ENCODE measurements around the gene MRPL14.
"Not testable (repeated sequence)": the region's sequence is repeated elsewhere in the genome, so short reads cannot be mapped to it uniquely, and the experiment has no call there.

Gene MRPL14

DNA sequence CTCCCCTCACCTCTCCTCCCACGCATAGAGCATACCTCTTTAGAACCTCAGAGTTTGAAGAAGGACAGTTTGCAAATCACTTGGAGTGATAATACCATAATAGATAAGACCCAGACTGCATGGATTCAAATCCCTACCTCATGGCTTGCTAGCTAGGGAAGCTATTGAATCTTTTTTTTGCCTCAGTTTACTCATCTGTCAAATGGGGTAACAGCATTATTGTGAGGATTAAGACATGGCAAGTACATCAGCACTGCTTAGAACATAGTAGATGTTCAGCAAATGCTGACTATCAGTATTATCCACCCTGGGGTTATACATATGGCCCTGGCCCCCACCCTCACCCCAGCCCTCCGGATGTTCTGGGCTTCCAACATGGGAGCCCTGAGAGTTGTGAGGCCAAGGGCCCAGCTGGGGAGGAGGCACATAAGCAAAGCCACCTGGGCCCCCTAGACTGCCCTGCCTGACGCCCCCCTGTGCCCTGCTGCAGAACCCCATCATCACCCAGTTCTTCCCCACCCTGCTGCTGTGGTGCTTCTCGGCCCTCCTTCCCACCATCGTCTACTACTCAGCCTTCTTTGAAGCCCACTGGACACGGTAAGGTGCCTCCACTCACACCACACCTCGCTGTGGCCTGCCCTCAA is 22.2 kb upstream of the MRPL14 start:
- DNase-seq (ENCODE audit: low read depth), result no peak

DNA sequence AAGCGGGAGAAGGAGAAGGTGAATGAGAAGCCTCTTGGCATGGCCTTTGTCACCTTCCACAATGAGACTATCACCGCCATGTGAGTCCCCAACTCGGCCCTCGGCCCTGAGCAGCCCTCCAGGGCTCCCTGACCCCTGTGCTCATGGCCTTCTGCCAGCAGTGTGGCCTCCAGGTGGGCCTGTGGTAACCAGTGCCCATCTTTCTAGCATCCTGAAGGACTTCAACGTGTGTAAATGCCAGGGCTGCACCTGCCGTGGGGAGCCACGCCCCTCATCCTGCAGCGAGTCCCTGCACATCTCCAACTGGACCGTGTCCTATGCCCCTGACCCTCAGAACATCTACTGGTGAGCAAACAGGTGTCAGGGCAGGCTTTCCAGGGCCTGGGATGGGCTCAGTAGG is 21.1 kb upstream of the MRPL14 start:
- no peak for DNase-seq (ENCODE audit: low read depth)

DNA sequence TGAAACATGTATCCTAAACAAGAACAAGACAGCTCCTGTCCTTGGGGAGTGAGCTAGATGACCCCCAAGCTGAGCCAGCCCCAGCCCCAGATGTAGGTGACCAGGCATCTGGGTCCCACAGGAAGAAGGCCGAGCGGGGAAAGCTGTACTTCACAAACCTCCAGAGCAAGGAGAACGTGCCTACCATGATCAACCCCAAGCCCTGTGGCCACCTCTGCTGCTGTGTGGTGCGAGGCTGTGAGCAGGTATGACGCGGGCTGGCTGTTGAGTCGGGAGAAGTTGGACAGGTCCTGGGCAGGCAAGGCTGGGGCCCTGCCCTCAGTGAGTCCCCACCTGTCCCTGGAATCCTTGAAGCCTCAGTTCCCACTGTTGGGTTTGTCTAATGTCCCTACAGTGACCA is 20.0 kb upstream of the MRPL14 start:
- no peak for DNase-seq (ENCODE audit: low read depth)

DNA sequence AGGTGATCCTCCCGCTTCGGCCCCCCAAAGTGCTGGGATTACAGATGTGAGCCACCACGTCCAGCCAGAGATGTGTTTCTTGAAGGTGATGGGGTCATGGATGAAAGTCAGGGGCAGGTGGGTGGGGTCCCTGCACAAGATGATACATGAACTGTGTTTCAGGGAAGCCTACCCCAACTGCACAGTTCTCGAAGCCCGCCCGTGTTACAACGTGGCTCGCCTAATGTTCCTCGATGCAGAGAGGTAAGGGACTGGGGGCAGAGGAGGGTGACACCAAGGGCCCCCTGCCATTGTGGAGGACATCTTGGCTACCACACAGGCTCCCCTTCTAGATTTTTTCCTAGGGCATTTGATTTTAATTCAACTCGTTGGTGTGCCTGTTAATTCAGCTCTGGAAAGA is 19.4 kb upstream of the MRPL14 start:
- DNase-seq (ENCODE audit: low read depth), result no peak

DNA sequence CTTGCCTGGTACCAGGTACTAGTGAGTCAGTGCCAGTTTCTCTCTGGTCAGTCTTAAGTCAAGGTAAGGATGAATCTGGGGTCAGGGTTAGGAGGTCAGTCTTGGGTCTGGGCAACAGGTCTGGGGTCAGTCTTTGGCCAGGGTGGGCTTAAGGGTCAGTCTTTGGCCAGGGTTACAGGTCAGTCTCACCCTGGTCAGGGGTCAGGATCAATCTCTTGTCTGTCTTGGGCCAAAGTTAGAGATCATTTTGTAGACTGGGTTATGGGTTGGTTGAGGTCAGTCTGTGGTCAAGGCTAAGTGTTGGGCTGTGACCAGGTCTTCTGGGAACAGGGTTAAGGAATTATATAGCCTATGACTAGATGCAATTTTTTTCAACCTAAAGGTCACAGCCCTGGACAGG is 18.6 kb upstream of the MRPL14 start:
- DNase-seq (ENCODE audit: low read depth), result no peak

DNA sequence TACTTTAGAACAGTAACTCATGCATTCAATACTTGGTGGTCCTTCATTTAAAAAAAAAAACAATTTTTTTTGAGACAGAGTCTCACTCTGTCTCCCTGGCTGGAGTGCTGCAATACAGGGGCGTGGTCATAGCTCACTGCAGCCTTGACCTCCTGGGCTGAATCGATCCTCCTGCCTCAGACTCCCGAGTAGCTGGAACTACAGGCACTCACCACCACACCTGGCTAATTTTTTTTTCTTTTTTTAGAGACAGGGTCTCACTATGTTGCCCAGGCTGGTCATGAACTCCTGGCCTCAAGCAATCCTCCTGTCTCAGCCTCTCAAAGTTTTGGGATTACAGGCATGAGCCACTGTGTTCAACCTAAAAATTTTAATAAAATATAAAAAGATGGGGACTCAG is 17.3 kb upstream of the MRPL14 start:
- not testable (repeated sequence) for DNase-seq (ENCODE audit: low read depth)

DNA sequence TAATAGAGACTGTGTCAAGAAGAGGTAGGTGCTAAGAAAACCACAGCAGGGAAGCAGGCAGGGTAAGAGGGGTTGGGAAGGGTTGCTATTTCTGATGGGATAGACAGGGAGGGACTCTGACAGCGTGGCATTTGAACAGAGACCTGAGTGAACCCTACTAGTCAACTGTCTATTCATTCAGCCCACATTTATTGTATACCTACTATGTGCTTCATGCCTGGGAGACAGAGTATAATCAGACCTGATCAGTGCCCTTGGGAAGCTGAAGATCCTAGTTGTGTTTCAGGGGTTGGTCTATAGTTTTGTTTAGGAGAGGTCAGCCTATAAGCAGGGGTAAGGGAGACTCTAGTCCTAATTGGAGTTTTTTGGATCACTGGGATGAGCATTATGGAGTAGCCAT is 16.5 kb upstream of the MRPL14 start:
- DNase-seq (ENCODE audit: low read depth), result no peak

DNA sequence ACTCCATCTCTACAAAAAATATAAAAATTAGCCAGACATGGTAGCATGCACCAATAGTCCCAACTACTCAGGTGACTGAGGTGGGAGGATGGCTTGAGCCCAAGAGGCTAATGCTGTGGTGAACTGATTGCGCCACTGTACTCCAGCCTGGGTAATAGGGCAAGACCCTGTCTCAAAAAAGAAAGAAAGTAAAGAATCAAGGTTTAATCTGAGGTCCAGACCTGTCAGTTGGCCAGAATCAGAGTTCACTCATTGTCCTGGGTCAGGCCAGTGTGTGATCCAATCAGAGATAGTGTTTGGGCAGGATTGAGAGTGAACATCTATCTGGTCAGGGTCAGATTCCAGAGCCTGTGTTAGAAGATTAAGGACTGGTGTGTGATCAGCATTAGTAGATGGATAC is 15.6 kb upstream of the MRPL14 start:
- no peak for DNase-seq (ENCODE audit: low read depth)

DNA sequence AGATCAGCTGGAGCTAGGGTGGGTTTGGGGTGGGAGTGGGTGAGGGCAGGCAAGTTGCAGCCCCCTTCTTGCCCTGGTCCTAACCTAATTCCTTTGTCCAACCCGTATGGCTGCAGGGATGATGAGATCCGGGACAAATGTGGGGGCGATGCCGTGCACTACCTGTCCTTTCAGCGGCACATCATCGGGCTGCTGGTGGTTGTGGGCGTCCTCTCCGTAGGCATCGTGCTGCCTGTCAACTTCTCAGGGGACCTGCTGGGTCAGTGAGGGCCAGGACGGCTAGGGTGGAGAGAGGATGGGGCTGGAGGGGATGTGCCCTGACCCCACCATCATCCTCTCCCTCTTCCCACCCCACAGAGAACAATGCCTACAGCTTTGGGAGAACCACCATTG is 12.1 kb upstream of the MRPL14 start:
- DNase-seq (ENCODE audit: low read depth), result no peak

DNA sequence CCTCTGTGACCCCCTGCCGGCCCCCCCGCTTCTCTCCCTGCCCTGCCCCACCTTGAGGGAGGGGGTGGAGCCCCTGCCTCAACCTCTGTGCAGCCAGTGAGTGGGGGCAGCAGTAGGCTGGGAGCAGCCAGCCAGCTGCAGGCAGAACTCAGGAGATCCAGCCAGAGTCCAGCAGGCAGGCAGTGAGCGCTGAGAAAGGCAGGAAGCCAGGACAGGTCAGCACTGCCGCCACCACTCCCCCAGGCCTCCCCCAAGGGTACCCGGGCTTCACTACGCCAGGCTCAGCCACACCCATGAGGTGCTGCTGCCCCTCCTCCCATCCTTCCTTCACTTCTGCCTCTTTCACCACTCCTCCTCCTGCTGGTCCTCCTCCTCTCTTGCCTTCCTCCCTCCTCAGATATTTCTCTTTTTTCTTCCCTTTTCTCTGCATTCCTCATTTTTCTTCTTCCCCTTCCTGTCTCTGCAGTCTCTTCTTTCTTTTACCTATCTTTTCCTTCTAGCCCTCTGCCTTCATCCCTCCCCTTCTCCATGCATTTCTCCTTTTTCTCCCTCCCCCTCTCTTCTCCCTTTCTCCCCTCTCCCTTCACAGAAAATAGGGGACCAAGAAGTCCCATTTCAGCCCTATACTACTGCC is 11.6 kb upstream of the MRPL14 start:
- no peak for DNase-seq (ENCODE audit: low read depth)

DNA sequence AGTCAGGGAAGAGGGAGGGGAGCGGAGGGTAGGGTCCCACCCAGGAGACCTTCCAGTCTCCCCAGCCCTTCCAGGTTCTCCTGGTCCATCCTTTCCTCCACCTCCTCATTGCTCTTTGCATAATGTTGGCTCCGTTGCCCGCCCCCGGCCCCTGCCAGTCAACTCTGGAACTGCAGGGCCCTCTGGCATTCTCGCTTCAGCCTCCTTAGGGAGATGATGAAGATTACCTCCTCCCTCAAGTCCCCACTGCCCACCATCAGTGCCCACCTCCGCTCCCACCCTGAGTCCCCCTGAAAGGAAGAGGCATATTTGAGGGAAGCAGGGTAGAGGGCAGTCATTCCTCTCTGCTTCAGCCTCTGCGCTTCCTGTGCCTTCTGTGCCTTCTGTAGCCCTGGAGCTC is 8.6 kb upstream of the MRPL14 start:
- DNase-seq (ENCODE audit: low read depth), result no peak

DNA sequence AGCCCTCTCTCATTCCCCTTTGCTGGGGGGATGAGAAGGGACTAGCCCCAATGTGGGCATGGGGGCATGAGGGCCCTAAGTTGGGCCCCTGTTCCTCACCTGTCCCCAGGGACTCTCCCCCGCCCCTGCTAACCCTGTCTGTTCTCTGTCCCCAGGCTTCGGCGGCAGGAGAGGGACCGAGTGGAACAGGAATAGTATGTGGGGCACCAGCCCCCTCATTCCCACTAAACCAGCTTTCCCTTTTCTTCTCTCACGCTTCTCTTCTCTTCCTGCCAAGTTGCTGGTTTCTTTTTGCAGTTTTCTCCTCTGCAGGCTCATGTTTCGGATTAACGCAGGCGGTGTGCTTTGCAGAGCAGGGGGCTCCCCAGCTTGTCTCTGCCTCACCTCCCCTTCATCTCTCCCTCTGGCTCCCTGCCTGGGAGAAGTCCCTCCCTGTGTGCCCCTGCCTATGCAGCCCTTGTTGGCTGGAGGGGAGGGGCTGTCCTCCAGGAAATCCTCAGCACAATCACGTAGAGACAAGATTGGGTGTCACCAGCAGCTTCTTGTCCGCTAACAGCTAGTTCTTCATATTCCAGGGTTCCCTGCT is 8.0 kb upstream of the MRPL14 start:
- DNase-seq (ENCODE audit: low read depth), result no peak

DNA sequence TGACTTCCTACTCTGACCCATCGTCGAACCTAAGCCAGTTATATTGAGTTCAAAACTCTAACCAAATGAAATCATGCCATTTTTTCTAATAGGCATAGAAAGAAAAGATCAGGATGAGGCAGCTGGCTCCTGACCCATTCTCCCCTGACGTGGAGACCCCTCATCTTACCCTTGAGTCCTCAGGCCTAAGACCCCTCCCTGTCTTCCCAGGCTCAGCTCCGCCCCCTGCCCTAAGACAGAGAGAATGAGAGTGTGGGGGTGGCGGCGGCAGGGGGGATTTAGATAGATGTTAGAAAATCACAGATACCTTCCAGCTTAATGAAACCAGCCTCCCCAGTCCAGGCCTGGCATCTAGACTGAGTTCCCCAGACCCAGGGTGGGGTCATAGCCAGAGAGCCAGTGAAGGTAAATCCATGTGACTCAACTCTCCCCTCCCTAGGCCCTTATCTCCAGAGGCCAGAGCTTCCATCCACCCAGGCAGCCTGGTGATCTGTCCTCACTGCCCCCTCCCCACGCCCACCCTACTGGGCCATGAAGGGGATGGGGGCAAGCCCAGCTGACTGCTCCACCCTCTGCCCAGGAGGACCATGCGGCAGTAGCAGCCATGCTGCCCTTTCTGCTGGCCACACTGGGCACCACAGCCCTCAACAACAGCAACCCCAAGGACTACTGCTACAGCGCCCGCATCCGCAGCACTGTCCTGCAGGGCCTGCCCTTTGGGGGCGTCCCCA is 6.9 kb upstream of the MRPL14 start:
- DNase-seq (ENCODE audit: low read depth), result no peak

DNA sequence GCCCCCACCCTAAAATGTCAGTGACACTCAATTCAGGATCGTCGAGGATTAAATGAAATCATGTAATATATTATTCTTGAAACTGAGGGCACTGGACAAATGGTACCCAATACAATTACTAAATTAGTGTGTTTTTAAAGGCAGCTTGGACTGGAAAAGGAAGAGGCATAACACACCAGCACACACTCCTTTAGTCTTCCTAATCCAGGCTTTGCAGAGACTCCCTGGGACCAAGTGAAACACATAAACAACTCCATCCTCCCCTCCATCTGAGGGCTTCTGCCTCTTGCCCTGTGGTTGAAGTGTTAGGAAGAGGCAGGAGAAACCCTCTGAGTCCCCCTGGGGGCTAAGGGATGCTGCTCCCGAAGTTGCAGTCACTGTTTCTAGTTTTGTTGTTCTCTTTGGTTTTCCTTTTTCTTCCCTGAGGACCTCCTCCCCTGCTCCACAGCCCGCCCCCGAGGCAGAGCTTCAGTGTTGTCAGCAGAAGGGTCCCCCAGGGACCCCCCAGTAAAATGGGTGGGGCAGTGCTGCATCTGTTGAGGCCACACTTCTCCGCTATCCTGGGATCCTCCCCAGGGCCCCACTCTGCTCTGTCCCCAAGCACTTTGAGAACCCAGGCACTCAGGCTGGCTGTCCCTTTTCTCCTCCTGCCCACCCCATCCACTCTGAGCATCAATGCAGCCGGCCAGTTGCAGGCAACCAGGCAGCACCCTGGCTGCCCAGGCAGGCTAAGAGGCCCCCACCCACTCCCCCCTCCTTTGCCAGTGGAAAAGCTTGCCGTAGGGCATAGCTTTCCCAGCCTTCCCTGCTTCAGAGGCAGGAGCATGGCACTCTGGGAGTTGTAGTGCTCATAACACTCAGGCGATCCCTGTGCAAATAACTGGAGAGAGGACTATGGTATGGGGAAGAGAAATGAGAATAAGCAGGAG is 6.0 kb upstream of the MRPL14 start:
- DNase-seq (ENCODE audit: low read depth), result no peak

DNA sequence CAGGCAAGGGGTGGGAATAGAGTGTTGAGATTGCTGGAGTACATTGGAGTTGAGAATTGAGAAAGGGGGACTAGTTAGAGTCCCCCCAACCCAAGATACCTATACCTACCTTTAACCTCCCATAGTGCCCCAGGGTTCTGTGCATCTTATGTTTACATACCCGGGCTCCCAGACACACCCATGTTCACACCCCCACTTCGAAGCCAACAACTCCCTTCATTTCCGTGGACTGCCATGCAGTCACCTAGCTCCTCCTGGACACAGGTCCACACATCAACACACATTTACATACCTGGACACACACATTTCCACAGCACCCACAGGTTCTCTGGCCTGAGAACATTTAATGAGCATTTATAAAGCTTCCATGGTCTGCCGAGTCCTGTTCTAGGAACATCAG is 5.2 kb upstream of the MRPL14 start:
- DNase-seq (ENCODE audit: low read depth), result no peak

DNA sequence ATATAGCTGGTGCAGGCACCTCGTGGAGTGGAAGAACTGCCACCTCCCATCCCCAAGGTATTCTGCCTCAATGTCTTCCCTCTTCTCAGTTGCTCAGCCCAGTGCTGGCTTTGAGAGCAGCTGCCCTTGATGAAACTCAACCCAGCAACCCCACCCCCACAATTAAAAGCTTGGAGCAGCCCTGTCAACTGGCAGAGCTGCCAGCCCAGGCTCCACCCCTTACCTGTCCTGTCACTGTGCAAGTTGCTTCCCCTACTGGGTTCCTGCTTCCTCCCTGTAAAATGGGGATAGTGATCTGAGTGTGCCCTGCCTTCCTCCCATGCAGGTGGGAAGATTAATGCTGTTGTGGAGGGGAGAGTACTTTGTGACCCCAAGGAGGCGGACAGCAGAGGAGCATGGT is 4.6 kb upstream of the MRPL14 start:
- DNase-seq (ENCODE audit: low read depth), result no peak

DNA sequence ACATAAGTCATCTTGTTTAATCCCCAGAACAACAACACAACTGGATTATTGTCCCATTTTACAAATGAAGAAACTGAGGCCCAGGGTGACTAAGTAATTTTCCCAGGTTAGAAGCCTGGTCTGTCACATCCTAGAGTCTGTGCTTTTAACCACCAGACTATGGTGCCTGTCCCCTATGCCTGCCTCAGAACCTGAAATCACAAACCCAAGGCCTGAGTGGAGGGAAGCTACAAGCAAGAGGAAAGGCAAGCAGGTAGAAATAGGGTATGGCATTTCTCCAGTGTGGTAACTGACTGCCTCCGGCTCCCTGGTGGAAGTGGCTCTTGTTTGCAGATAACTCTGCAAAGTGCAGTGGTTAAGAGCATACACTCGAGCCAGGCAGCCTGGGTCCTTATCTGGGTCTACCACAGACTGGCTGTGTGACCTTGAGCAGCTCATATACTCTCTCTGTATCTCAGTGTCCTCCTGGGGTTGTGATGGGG is 2.6 kb upstream of the MRPL14 start:
- DNase-seq (ENCODE audit: low read depth), result no peak

DNA sequence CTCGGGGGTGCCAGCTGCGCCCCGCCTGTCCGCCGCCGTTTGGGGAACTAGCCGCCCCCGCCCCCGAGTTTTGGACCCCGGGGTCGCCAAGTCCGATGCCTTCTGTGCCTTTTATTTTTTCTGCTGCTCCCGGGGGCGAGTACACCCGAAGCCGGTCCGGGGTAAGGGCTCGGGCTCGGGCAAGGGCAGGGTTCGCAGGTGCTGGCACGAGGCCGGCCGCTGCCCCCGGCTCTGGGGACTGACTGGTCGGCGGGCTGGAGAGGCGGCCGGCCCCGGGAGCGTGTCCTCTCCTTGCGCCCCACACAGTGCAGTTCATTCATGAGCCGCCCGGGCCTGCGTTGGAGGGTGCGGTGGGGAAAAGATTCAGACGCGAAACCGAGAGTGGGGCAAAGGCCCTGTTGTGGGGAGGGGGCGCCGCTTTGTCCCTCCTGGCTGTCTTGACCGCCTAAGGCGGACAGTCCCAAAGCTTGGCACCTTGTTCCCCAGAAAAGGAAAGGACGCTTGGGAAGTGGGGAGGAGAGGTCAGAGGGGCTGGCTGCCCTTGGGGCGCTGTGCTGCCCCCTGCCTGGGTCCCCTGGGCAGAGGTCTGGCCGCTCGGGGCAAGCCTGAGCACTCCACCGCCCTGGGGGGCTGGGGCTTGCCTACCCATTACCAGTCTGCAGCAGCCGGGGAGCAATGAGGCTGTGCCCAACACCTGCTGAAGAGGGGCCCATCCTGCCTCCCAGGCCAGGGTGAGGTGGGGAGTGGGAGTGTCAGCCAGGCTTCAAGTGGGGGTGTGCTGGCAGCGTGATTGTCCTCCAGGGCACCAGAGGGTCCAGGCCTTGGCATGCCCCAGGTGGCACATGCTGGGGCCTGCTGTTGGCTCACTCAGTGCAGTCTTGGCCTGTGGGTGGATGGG is 1.0 kb upstream of the MRPL14 start:
- DNase-seq (ENCODE audit: low read depth), result no peak

DNA sequence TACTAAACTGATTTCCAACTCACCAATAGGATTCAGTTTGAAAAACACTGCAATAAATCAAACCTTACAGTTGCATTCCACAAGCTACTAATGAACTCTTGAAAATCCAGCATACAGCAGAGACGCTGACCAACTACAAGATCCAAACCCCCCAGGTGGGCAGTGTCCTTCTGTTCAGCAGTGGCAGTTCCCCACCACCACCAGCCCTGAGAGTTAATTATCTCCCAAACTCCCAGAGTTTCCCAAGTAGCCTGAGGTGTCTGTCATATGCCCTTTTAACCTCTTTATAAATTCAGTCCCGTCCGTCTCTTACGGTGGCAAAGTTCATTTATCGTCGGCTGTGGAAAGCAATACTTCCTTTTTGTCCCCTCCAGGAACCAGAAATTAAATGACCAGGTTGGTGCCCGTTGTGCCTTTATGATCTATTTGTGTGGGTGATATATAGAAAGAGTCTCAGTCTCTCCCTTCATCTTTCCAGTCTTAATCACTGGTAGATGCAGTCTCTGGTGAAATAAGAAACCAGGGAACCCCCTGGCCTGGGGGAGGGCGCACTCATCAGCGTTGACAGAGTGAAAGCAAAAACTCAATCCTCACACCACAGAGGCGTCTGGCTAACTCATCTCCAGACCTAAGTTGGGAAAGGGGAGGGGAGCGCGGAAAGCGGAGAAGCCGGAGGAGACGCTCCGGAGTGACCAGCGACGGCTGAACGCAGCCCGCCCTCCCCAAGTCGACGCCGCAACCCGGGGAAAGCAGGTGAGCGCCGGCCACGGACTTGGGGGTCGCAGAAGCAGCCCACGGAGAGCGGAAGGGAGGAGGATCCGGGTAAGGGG is 717 bp downstream of the MRPL14 start:
- DNase-seq (ENCODE audit: low read depth), result peak; percentile 74

DNA sequence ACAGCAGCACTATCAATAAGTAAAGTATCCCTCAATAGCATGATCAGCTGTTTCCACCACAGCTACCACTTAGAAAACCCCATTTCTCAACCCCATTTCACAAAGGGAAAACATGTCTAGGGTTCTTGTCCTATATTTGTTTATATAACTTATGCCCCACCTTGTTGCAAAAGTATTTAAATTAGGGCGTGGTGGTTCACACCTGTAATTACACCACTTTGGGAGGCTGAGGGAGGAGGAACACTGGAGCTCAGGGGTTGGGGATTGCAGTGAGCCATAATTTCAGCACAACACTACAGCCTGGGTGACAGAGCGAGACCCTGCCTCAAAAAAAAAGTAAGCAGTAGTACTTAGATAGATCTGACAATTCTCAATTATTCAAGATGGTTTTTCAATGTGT is 3.7 kb downstream of the MRPL14 start:
- DNase-seq (ENCODE audit: low read depth), result no peak

All from stimulated activated CD4-positive, alpha-beta T cell treated with anti-CD3 and anti-CD28 coated beads, Interleukin-2, amount 100 ng/mL, for 4 hours (primary cell).